ENCODE data around the gene POU5F2.

DNA sequence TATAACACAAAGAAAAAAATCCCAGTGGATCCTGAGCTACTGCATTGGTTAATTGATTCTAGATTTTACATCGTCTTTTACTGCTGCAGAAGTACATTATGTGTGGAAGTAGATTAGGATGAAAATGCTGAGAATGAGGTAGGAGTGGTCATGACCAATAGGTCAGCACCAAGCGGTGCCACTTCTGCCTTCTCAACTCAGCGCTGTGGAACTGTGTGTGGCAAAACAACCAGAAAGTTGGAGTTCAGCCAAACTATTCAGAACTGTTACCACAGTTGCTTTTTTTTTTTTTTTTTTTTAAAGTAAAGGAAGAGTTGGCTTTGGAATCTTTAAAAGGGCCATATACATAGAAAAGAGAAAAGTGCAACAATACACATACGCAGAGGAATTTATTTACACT is 24.2 kb downstream of the POU5F2 start:
- no peak for TF ChIP-seq CTCF (IDR thresholded peaks at IDR 0.05)
- TF ChIP-seq POLR2A (IDR thresholded peaks at IDR 0.05) = no peak
